NCI-H69 (cell line): ENCODE measurements around the gene AMFR.

ENCODE experiments used
- DNase-seq: peaks from one replicate; lab custom pipeline; 2025; lab: John Stamatoyannopoulos, UW

Gene AMFR

GRCh38 chr16:56330476-56330875, 94.9 kb downstream of the AMFR start:
- no peak for DNase-seq

GRCh38 chr16:56329887-56330286, 95.5 kb downstream of the AMFR start:
- no peak for DNase-seq

- no peak for DNase-seq
Observed at GRCh38 chr16:56328276-56329022, 96.9 kb downstream of the AMFR start.

- no peak for DNase-seq
Observed at GRCh38 chr16:56327929-56328258, 97.5 kb downstream of the AMFR start.

- DNase-seq, result no peak
Observed at GRCh38 chr16:56327071-56327928, 98.0 kb downstream of the AMFR start.

- DNase-seq, result no peak
Observed at GRCh38 chr16:56325956-56326355, 99.4 kb downstream of the AMFR start.

GRCh38 chr16:56324406-56324805, 100.9 kb downstream of the AMFR start:
- DNase-seq, result no peak

GRCh38 chr16:56321571-56321970, 103.8 kb downstream of the AMFR start:
- no peak for DNase-seq

GRCh38 chr16:56320811-56321558, 104.4 kb downstream of the AMFR start:
- no peak for DNase-seq

- no peak for DNase-seq
Observed at GRCh38 chr16:56320056-56320455, 105.3 kb downstream of the AMFR start.

GRCh38 chr16:56319376-56319775, 106.0 kb downstream of the AMFR start:
- DNase-seq, result no peak

- DNase-seq, result no peak
Observed at GRCh38 chr16:56318827-56319140, 106.6 kb downstream of the AMFR start.

GRCh38 chr16:56317998-56318826, 107.1 kb downstream of the AMFR start:
- DNase-seq, result peak; percentile 73

GRCh38 chr16:56316545-56316944, 108.8 kb downstream of the AMFR start:
- no peak for DNase-seq

GRCh38 chr16:56315955-56316354, 109.4 kb downstream of the AMFR start:
- DNase-seq, result no peak

GRCh38 chr16:56314244-56314850, 111.0 kb downstream of the AMFR start:
- no peak for DNase-seq

- DNase-seq, result no peak
Observed at GRCh38 chr16:56312556-56312955, 112.8 kb downstream of the AMFR start.

- DNase-seq, result no peak
Observed at GRCh38 chr16:56312028-56312300, 113.4 kb downstream of the AMFR start.
